B cell (primary cell): ENCODE data around the gene TEC.

Source experiments
- EZH2 ChIP-seq: IDR thresholded peaks from 2 replicates; pipeline ENCODE4 v1.6.1; 2012; ENCODE audit warnings: borderline replicate concordance, low read depth, mild to moderate bottlenecking, moderate library complexity, low read length; ENCODE audit not compliant: insufficient read depth, poor library complexity, severe bottlenecking
- TF ChIP-seq, protein P1 (sequence below): fragments of 200-600 bp; IDR thresholded peaks from one replicate; pipeline ENCODE4 v1.8.0; 2022; ENCODE audit warnings: antibody characterized with exemption, mild to moderate bottlenecking

- TF ChIP-seq, protein P1, sequence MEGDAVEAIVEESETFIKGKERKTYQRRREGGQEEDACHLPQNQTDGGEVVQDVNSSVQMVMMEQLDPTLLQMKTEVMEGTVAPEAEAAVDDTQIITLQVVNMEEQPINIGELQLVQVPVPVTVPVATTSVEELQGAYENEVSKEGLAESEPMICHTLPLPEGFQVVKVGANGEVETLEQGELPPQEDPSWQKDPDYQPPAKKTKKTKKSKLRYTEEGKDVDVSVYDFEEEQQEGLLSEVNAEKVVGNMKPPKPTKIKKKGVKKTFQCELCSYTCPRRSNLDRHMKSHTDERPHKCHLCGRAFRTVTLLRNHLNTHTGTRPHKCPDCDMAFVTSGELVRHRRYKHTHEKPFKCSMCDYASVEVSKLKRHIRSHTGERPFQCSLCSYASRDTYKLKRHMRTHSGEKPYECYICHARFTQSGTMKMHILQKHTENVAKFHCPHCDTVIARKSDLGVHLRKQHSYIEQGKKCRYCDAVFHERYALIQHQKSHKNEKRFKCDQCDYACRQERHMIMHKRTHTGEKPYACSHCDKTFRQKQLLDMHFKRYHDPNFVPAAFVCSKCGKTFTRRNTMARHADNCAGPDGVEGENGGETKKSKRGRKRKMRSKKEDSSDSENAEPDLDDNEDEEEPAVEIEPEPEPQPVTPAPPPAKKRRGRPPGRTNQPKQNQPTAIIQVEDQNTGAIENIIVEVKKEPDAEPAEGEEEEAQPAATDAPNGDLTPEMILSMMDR: no peak
- TF ChIP-seq EZH2: no peak
These were observed 101.9 kb downstream of the TEC start for GRCh38 chr4:48167538-48168263.
